SK-N-SH treated with all-trans-retinoic acid at 6 μM for 48 hours (cell line): Measurements from ENCODE around the gene COL23A1.

Source experiments
- ATAC-seq: fragments of 200-7000 bp; cut with Tn5 transposase; 3 replicates; pipeline ENCODE4 v1.9.1; 2020; ENCODE audit warnings: mild to moderate bottlenecking, moderate library complexity
- ARNTL ChIP-seq: fragments of 450-650 bp; formaldehyde crosslinking; IDR thresholded peaks from 2 replicates; pipeline ENCODE4 v1.5.0; 2020; ENCODE audit warnings: low read depth, mild to moderate bottlenecking, moderate library complexity, borderline replicate concordance
- BACH2 ChIP-seq: fragments of 250-450 bp; sonication (Bioruptor Pico); IDR thresholded peaks from 2 replicates; pipeline ENCODE4 v1.9.0; 2021; ENCODE audit warnings: mild to moderate bottlenecking, borderline replicate concordance
- CSDC2 ChIP-seq: fragments of 250-450 bp; sonication (Bioruptor Pico); IDR thresholded peaks from 2 replicates; pipeline ENCODE4 v1.5.0; 2020; ENCODE audit warnings: mild to moderate bottlenecking, moderate library complexity
- ESRRG ChIP-seq: fragments of 250-450 bp; sonication (Bioruptor Pico); IDR thresholded peaks from 2 replicates; pipeline ENCODE4 v1.6.1; 2021; ENCODE audit warnings: mild to moderate bottlenecking
- GLIS3 ChIP-seq: fragments of 250-450 bp; sonication (Bioruptor Pico); IDR thresholded peaks from 2 replicates; pipeline ENCODE4 v1.5.0; 2020; ENCODE audit warnings: mild to moderate bottlenecking, moderate library complexity
- ISL1 ChIP-seq: fragments of 250-450 bp; sonication (Bioruptor Pico); IDR thresholded peaks from 2 replicates; pipeline ENCODE4 v2.1.2; 2022; ENCODE audit warnings: mild to moderate bottlenecking, moderate library complexity
- OSR1 ChIP-seq: fragments of 250-450 bp; sonication (Bioruptor Pico); IDR thresholded peaks from 2 replicates; pipeline ENCODE4 v1.8.0; 2022; ENCODE audit warnings: moderate library complexity, mild to moderate bottlenecking, inconsistent platforms
- PPARA ChIP-seq: fragments of 250-450 bp; sonication (Bioruptor Pico); IDR thresholded peaks from 2 replicates; pipeline ENCODE4 v1.5.0; 2020; ENCODE audit warnings: mild to moderate bottlenecking, borderline replicate concordance
- RARB ChIP-seq: fragments of 250-450 bp; sonication (Bioruptor Pico); IDR thresholded peaks from 2 replicates; pipeline ENCODE4 v1.8.0; 2021; ENCODE audit warnings: mild to moderate bottlenecking, moderate library complexity
- SNAI2 ChIP-seq: fragments of 250-450 bp; sonication (Bioruptor Pico); IDR thresholded peaks from 2 replicates; pipeline ENCODE4 v1.5.0; 2020; ENCODE audit warnings: mild to moderate bottlenecking, moderate library complexity
- TCF4 ChIP-seq: fragments of 250-450 bp; sonication (Bioruptor Pico); IDR thresholded peaks from 2 replicates; pipeline ENCODE4 v1.8.0; 2021; ENCODE audit warnings: mild to moderate bottlenecking, moderate library complexity, borderline replicate concordance
- TOX ChIP-seq: fragments of 250-450 bp; sonication (Bioruptor Pico); IDR thresholded peaks from 2 replicates; pipeline ENCODE4 v1.8.0; 2021; ENCODE audit warnings: mild to moderate bottlenecking, moderate library complexity, borderline replicate concordance
- ZFP30 ChIP-seq: fragments of 450-650 bp; formaldehyde crosslinking; IDR thresholded peaks from 2 replicates; pipeline ENCODE4 v1.5.0; 2022; ENCODE audit warnings: mild to moderate bottlenecking, moderate library complexity
- ZNF565 ChIP-seq: fragments of 450-650 bp; formaldehyde crosslinking; conservative IDR thresholded peaks from 2 replicates; pipeline ENCODE4 v1.5.0; 2020; ENCODE audit warnings: low read depth, mild to moderate bottlenecking, moderate library complexity
- ZNF70 ChIP-seq: fragments of 450-650 bp; formaldehyde crosslinking; IDR thresholded peaks from 2 replicates; pipeline ENCODE4 v1.5.0; 2020; ENCODE audit warnings: mild to moderate bottlenecking, moderate library complexity
- ZNF8 ChIP-seq: fragments of 450-650 bp; formaldehyde crosslinking; IDR thresholded peaks from 2 replicates; pipeline ENCODE4 v1.5.0; 2020; ENCODE audit warnings: mild to moderate bottlenecking, moderate library complexity
- TF ChIP-seq, protein P1 (sequence below): fragments of 250-450 bp; sonication (Bioruptor Pico); IDR thresholded peaks from 2 replicates; pipeline ENCODE4 v1.8.0; 2020; ENCODE audit warnings: mild to moderate bottlenecking, moderate library complexity, borderline replicate concordance
- TF ChIP-seq, protein P2 (sequence below): fragments of 250-450 bp; sonication (Bioruptor Pico); IDR thresholded peaks from 2 replicates; pipeline ENCODE4 v1.5.0; 2020; ENCODE audit warnings: mild to moderate bottlenecking, moderate library complexity
- TF ChIP-seq, protein P3 (sequence below): fragments of 250-450 bp; sonication (Bioruptor Pico); IDR thresholded peaks from 2 replicates; pipeline ENCODE4 v1.8.0; 2021; ENCODE audit warnings: low read depth, mild to moderate bottlenecking, moderate library complexity, borderline replicate concordance
- TF ChIP-seq, protein P4 (sequence below): fragments of 250-450 bp; sonication (Bioruptor Pico); IDR thresholded peaks from 2 replicates; pipeline ENCODE4 v1.5.1; 2020; ENCODE audit warnings: low read depth, mild to moderate bottlenecking, moderate library complexity

The COL23A1 gene

DNA sequence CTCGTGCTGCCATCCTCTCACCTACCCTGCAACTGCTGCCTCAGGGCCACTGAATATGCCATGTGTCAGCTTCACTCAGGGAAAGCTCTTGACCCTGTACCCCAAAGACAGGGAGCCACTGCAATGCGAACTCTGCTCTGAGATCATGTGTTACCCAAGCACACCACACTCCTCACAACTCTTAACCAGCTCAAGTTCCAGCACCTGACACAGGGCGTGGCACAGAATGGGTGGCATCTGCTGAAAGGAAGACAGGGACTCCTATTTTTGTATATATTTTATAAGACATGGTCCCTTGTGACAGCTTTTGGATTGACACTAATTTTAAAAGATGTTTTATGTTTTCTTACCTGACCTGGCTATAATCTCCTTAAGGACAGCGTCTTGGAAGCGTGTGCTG lies 368.3 kb downstream of the COL23A1 start:
- ATAC-seq, result no peak
- TF ChIP-seq BACH2 (CRISPR knock-in tag), result no peak
- TF ChIP-seq ZNF565 (CRISPR knock-in tag), result no peak
- no peak for TF ChIP-seq ZNF8 (CRISPR knock-in tag)
- no peak for TF ChIP-seq ZNF70 (CRISPR knock-in tag)
- no peak for TF ChIP-seq PPARA (CRISPR knock-in tag)
- no peak for TF ChIP-seq TCF4
- TF ChIP-seq, protein P1, sequence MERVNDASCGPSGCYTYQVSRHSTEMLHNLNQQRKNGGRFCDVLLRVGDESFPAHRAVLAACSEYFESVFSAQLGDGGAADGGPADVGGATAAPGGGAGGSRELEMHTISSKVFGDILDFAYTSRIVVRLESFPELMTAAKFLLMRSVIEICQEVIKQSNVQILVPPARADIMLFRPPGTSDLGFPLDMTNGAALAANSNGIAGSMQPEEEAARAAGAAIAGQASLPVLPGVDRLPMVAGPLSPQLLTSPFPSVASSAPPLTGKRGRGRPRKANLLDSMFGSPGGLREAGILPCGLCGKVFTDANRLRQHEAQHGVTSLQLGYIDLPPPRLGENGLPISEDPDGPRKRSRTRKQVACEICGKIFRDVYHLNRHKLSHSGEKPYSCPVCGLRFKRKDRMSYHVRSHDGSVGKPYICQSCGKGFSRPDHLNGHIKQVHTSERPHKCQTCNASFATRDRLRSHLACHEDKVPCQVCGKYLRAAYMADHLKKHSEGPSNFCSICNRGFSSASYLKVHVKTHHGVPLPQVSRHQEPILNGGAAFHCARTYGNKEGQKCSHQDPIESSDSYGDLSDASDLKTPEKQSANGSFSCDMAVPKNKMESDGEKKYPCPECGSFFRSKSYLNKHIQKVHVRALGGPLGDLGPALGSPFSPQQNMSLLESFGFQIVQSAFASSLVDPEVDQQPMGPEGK (CRISPR knock-in tag), result no peak
- no peak for TF ChIP-seq OSR1
- TF ChIP-seq, protein P2, sequence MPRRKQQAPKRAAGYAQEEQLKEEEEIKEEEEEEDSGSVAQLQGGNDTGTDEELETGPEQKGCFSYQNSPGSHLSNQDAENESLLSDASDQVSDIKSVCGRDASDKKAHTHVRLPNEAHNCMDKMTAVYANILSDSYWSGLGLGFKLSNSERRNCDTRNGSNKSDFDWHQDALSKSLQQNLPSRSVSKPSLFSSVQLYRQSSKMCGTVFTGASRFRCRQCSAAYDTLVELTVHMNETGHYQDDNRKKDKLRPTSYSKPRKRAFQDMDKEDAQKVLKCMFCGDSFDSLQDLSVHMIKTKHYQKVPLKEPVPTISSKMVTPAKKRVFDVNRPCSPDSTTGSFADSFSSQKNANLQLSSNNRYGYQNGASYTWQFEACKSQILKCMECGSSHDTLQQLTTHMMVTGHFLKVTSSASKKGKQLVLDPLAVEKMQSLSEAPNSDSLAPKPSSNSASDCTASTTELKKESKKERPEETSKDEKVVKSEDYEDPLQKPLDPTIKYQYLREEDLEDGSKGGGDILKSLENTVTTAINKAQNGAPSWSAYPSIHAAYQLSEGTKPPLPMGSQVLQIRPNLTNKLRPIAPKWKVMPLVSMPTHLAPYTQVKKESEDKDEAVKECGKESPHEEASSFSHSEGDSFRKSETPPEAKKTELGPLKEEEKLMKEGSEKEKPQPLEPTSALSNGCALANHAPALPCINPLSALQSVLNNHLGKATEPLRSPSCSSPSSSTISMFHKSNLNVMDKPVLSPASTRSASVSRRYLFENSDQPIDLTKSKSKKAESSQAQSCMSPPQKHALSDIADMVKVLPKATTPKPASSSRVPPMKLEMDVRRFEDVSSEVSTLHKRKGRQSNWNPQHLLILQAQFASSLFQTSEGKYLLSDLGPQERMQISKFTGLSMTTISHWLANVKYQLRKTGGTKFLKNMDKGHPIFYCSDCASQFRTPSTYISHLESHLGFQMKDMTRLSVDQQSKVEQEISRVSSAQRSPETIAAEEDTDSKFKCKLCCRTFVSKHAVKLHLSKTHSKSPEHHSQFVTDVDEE (CRISPR knock-in tag), result no peak
- no peak for TF ChIP-seq ZFP30 (CRISPR knock-in tag)
- TF ChIP-seq TOX (CRISPR knock-in tag), result no peak
- TF ChIP-seq ESRRG (CRISPR knock-in tag), result no peak
- TF ChIP-seq ISL1 (CRISPR knock-in tag), result no peak
- no peak for TF ChIP-seq CSDC2 (CRISPR knock-in tag)
- TF ChIP-seq, protein P3, sequence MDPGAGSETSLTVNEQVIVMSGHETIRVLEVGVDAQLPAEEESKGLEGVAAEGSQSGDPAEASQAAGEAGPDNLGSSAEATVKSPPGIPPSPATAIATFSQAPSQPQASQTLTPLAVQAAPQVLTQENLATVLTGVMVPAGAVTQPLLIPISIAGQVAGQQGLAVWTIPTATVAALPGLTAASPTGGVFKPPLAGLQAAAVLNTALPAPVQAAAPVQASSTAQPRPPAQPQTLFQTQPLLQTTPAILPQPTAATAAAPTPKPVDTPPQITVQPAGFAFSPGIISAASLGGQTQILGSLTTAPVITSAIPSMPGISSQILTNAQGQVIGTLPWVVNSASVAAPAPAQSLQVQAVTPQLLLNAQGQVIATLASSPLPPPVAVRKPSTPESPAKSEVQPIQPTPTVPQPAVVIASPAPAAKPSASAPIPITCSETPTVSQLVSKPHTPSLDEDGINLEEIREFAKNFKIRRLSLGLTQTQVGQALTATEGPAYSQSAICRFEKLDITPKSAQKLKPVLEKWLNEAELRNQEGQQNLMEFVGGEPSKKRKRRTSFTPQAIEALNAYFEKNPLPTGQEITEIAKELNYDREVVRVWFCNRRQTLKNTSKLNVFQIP (CRISPR knock-in tag), result no peak
- TF ChIP-seq SNAI2 (CRISPR knock-in tag), result no peak
- TF ChIP-seq ARNTL (CRISPR knock-in tag), result no peak
- no peak for TF ChIP-seq RARB

DNA sequence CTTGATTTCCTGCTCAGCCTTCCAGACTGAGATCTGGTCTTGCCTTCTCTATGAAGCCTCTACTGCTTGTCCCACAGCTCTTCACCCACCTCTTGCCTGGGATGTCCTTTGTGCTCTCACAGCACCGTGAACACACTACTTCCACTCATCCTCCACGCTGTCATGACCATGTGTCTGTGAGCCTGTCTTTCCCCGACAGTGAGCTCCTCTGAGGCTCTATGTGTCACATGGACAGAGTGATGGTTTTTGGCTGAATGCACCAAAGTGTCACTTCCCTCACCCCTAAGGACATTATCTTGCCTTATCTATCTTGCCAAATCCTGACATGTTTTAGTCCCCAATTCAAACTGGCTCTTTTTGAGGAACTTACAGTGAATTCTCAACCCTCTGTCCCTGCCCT lies 368.9 kb downstream of the COL23A1 start:
- no peak for TF ChIP-seq OSR1
- TF ChIP-seq, protein P4, sequence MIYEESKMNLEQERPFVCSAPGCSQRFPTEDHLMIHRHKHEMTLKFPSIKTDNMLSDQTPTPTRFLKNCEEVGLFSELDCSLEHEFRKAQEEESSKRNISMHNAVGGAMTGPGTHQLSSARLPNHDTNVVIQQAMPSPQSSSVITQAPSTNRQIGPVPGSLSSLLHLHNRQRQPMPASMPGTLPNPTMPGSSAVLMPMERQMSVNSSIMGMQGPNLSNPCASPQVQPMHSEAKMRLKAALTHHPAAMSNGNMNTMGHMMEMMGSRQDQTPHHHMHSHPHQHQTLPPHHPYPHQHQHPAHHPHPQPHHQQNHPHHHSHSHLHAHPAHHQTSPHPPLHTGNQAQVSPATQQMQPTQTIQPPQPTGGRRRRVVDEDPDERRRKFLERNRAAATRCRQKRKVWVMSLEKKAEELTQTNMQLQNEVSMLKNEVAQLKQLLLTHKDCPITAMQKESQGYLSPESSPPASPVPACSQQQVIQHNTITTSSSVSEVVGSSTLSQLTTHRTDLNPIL (CRISPR knock-in tag), result no peak
- TF ChIP-seq, protein P1 (CRISPR knock-in tag), result no peak
- no peak for TF ChIP-seq RARB
- TF ChIP-seq ZNF565 (CRISPR knock-in tag), result no peak
- TF ChIP-seq, protein P3 (CRISPR knock-in tag), result no peak
- TF ChIP-seq ARNTL (CRISPR knock-in tag), result no peak
- TF ChIP-seq BACH2 (CRISPR knock-in tag), result no peak
- no peak for TF ChIP-seq ZFP30 (CRISPR knock-in tag)
- TF ChIP-seq, protein P2 (CRISPR knock-in tag), result no peak
- TF ChIP-seq TOX (CRISPR knock-in tag), result no peak
- TF ChIP-seq GLIS3 (CRISPR knock-in tag), result no peak
- ATAC-seq, result peak; percentile 6; the same call in 1 of the 3 replicates
